Ishikawa (cell line): ENCODE results near the gene CACNA1A.

Experiments used
- CEBPB ChIP-seq: IDR thresholded peaks from 2 replicates; pipeline ENCODE4 v1.6.1; 2012
- CREB1 ChIP-seq: IDR thresholded peaks from 2 replicates; pipeline ENCODE4 v1.6.1; 2012; ENCODE audit warnings: low read depth
- EGR1 ChIP-seq: IDR thresholded peaks from 2 replicates; pipeline ENCODE4 v1.6.1; 2012
- EP300 ChIP-seq: IDR thresholded peaks from 2 replicates; pipeline ENCODE4 v1.6.1; 2012; ENCODE audit warnings: borderline replicate concordance
- FOXM1 ChIP-seq: IDR thresholded peaks from 2 replicates; pipeline ENCODE4 v1.6.1; 2012; ENCODE audit warnings: low read depth, borderline replicate concordance
- NFIC ChIP-seq: IDR thresholded peaks from 2 replicates; pipeline ENCODE4 v1.6.1; 2012
- RAD21 ChIP-seq: IDR thresholded peaks from 2 replicates; pipeline ENCODE4 v1.6.1; 2012; ENCODE audit warnings: low read depth
- TAF1 ChIP-seq: IDR thresholded peaks from 2 replicates; pipeline ENCODE4 v1.6.1; 2012; ENCODE audit warnings: low read depth, mild to moderate bottlenecking
- TCF12 ChIP-seq: IDR thresholded peaks from 2 replicates; pipeline ENCODE4 v1.6.1; 2012; ENCODE audit warnings: low read depth
- TEAD4 ChIP-seq: IDR thresholded peaks from 2 replicates; pipeline ENCODE4 v1.6.1; 2012
- YY1 ChIP-seq: IDR thresholded peaks from 2 replicates; pipeline ENCODE4 v1.6.1; 2012; ENCODE audit warnings: low read depth
- ZBTB7A ChIP-seq: IDR thresholded peaks from 2 replicates; pipeline ENCODE4 v1.6.1; 2012; ENCODE audit warnings: low read depth
- TF ChIP-seq, protein P1 (sequence below): IDR thresholded peaks from 2 replicates; pipeline ENCODE4 v1.6.1; 2012
- TF ChIP-seq, protein P2 (sequence below): IDR thresholded peaks from 2 replicates; pipeline ENCODE4 v1.6.1; 2012; ENCODE audit warnings: low read depth, mild to moderate bottlenecking
- TF ChIP-seq, protein P3 (sequence below): IDR thresholded peaks from 2 replicates; pipeline ENCODE4 v1.6.1; 2012

CACNA1A gene

DNA sequence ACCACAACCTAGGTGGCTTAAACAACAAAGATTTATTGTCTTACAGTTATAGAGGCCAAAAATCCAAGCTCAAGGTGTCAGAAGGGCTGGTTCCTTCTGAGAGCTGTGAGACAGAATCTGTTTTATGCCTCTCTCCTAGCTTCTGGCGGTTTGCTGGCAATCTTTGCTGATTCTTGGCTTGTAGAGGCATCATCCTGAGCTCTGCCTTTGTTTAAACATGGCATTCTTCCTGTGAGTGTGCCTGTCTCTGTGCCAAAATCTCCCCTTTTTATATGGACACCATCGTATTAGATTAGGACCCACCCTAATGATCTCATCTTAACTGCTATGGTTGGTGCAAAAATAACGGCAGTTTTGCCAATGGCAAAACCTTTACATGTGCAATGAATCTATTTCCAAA is 169.1 kb downstream of the CACNA1A start:
- TF ChIP-seq NFIC (no peak), TAF1 (no peak), CEBPB (no peak), ZBTB7A (no peak), EP300 (no peak), EGR1 (no peak), TCF12 (no peak), TEAD4 (no peak), CREB1 (no peak)
- TF ChIP-seq, protein P1, sequence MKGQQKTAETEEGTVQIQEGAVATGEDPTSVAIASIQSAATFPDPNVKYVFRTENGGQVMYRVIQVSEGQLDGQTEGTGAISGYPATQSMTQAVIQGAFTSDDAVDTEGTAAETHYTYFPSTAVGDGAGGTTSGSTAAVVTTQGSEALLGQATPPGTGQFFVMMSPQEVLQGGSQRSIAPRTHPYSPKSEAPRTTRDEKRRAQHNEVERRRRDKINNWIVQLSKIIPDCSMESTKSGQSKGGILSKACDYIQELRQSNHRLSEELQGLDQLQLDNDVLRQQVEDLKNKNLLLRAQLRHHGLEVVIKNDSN = no peak
- TF ChIP-seq, protein P2, sequence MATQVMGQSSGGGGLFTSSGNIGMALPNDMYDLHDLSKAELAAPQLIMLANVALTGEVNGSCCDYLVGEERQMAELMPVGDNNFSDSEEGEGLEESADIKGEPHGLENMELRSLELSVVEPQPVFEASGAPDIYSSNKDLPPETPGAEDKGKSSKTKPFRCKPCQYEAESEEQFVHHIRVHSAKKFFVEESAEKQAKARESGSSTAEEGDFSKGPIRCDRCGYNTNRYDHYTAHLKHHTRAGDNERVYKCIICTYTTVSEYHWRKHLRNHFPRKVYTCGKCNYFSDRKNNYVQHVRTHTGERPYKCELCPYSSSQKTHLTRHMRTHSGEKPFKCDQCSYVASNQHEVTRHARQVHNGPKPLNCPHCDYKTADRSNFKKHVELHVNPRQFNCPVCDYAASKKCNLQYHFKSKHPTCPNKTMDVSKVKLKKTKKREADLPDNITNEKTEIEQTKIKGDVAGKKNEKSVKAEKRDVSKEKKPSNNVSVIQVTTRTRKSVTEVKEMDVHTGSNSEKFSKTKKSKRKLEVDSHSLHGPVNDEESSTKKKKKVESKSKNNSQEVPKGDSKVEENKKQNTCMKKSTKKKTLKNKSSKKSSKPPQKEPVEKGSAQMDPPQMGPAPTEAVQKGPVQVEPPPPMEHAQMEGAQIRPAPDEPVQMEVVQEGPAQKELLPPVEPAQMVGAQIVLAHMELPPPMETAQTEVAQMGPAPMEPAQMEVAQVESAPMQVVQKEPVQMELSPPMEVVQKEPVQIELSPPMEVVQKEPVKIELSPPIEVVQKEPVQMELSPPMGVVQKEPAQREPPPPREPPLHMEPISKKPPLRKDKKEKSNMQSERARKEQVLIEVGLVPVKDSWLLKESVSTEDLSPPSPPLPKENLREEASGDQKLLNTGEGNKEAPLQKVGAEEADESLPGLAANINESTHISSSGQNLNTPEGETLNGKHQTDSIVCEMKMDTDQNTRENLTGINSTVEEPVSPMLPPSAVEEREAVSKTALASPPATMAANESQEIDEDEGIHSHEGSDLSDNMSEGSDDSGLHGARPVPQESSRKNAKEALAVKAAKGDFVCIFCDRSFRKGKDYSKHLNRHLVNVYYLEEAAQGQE = no peak
- TF ChIP-seq, protein P3, sequence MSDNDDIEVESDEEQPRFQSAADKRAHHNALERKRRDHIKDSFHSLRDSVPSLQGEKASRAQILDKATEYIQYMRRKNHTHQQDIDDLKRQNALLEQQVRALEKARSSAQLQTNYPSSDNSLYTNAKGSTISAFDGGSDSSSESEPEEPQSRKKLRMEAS = no peak

DNA sequence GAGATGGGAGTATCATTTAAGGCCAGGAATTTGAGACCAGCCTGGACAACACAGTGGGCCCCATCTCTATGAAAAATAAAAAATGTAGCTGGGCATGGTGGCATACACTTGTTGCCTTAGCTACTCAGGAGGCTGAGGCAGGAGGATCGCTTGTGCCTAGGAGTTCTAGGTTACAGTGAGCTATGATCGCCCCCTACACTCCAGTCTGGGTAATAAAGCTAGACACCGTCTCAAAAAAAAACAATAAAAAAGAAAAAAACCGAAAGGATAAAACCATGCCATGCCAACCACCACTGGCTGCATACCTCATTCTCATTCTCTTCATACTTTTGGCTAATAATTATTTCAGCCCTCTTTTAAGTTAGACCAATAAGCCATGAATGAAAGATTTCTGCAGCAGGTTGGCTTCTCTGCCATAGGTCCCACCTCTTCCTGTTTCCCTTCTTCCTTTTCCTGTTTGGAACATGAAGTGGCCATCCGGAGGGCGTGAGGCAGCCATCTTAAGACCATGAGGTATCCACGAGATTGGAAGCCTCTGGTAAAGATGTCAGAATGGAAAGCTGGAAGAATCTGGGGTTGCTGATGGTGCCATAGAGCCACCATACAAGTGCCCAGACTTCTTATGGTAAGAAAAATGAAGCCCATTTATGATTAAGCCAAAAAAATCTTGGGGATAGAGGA is 171.3 kb downstream of the CACNA1A start:
- TF ChIP-seq EP300 = no peak
- peak; percentile 50; the same call in 1 of the 2 replicates for TF ChIP-seq YY1
- TF ChIP-seq, protein P1 = no peak
- no peak for TF ChIP-seq TCF12
- no peak for TF ChIP-seq TAF1
- no peak for TF ChIP-seq EGR1
- no peak for TF ChIP-seq NFIC
- TF ChIP-seq, protein P3 = no peak

DNA sequence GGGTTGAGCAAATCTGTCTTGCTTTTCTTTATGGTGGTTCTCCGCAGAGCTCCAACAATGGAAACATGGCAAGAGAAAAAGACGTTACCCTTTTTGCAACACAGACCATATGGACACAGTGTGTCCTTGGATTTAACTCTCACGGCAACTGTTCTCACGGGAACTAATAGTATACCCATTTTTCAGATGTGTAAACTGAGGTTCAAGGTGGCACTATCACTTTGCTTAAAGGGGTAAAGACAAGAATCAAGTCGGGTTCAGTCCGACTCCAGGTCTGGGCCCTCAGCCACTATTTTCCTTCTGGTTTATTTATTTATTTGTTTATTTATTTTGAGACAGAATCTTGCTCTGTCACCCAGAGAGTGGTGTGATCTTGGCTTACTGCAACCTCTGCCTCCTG is 176.0 kb downstream of the CACNA1A start:
- TF ChIP-seq RAD21 (no peak), TEAD4 (no peak), EP300 (no peak), NFIC (no peak), EGR1 (no peak), YY1 (no peak), CEBPB (no peak), ZBTB7A (no peak), CREB1 (no peak), TCF12 (no peak)
- TF ChIP-seq, protein P1 = no peak
- TF ChIP-seq, protein P2 = no peak

DNA sequence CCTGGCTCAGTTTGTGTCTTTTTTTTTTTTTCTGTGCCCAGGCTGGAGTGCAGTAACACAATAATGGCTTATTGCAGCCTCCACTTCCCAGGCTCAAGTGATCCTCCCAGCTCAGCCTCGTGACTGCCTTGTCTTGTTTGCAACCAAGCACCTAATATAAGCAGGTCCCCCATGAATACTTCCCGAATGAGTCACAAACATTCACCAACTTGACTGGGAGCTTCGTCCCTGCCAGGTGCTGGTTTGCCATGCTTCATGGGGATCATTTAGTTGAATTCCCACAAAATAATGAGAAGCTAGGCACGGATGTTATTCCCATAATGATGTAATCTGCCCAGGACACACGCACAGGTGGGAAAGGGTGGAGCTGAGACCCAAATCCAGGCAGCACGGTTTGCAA is 176.5 kb downstream of the CACNA1A start:
- TF ChIP-seq TEAD4 (no peak), EP300 (no peak), TAF1 (no peak), EGR1 (no peak), FOXM1 (no peak), CREB1 (no peak)

DNA sequence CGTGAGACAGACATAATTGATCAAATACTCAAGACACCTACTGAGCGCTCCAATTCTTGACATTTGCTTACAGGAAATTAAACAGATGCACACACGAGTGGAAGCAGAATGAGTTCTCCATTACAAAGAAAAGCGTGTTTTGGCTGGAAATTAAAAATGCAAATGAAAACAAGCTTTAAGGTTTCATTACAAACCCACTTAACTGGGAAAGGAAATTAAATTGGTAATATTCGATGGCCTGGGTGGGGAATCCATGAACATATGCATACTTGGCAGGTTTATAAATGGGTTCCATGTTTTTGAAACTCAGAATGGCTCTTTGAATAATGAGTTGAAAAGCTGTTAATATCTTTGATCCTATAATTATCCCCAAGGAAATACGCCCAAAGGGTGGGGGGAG is 178.0 kb downstream of the CACNA1A start:
- TF ChIP-seq EGR1 = no peak
- TF ChIP-seq EP300 = no peak
- TF ChIP-seq TAF1 = no peak
- TF ChIP-seq CEBPB = no peak
- no peak for TF ChIP-seq TCF12
- TF ChIP-seq, protein P1 = no peak
- no peak for TF ChIP-seq YY1
- TF ChIP-seq, protein P3 = no peak
- TF ChIP-seq, protein P2 = no peak
- no peak for TF ChIP-seq FOXM1
- TF ChIP-seq ZBTB7A = no peak
- TF ChIP-seq CREB1 = no peak
- TF ChIP-seq TEAD4 = no peak
- TF ChIP-seq RAD21 = no peak
- no peak for TF ChIP-seq NFIC
